WTC11 (cell line): Measurements from ENCODE around the gene LAMP5.

Experiments used
- ATF2 ChIP-seq: sonication (generic); formaldehyde crosslinking; IDR thresholded peaks from 2 replicates; pipeline ENCODE4 v1.8.1; 2022; ENCODE audit warnings: low read depth, missing genetic modification reagents, borderline replicate concordance
- ATF3 ChIP-seq: sonication (generic); formaldehyde crosslinking; conservative IDR thresholded peaks from 2 replicates; pipeline ENCODE4 v1.8.1; 2022; ENCODE audit warnings: mild to moderate bottlenecking, missing genetic modification reagents
- CTCF ChIP-seq: fragments of 200-600 bp; IDR thresholded peaks from 2 replicates; pipeline ENCODE4 v1.8.0; 2022; ENCODE audit warnings: antibody characterized with exemption
- MLX ChIP-seq: sonication (generic); formaldehyde crosslinking; IDR thresholded peaks from 2 replicates; pipeline ENCODE4 v1.8.1; 2023; ENCODE audit warnings: mild to moderate bottlenecking, missing genetic modification reagents, moderate library complexity
- NR3C1 ChIP-seq: sonication (generic); formaldehyde crosslinking; conservative IDR thresholded peaks from 2 replicates; pipeline ENCODE4 v1.8.1; 2023; ENCODE audit warnings: low read depth, mild to moderate bottlenecking, missing genetic modification reagents
- PRDM15 ChIP-seq: sonication (generic); formaldehyde crosslinking; IDR thresholded peaks from 2 replicates; pipeline ENCODE4 v1.8.0; 2022; ENCODE audit warnings: missing genetic modification reagents
- TEAD4 ChIP-seq: sonication (generic); formaldehyde crosslinking; IDR thresholded peaks from 2 replicates; pipeline ENCODE4 v1.8.0; 2022; ENCODE audit warnings: mild to moderate bottlenecking, missing genetic modification reagents
- USF1 ChIP-seq: sonication (generic); formaldehyde crosslinking; IDR thresholded peaks from 2 replicates; pipeline ENCODE4 v1.8.0; 2022; ENCODE audit warnings: mild to moderate bottlenecking, missing genetic modification reagents
- ZBTB43 ChIP-seq: sonication (generic); formaldehyde crosslinking; IDR thresholded peaks from 2 replicates; pipeline ENCODE4 v1.8.1; 2023; ENCODE audit warnings: mild to moderate bottlenecking, missing genetic modification reagents
- ZNF423 ChIP-seq: fragments of 250-450 bp; sonication (Bioruptor Pico); IDR thresholded peaks from 2 replicates; pipeline ENCODE4 v2.1.2; 2022; ENCODE audit warnings: mild to moderate bottlenecking, moderate library complexity

- TF ChIP-seq NR3C1 (CRISPR knock-in tag) (no peak), CTCF (no peak), PRDM15 (CRISPR knock-in tag) (no peak), TEAD4 (no peak), USF1 (CRISPR knock-in tag) (no peak), ZBTB43 (CRISPR knock-in tag) (no peak), ATF2 (CRISPR knock-in tag) (no peak), MLX (CRISPR knock-in tag) (no peak), ZNF423 (CRISPR knock-in tag) (no peak), ATF3 (CRISPR knock-in tag) (no peak)
These were observed 7.4 kb upstream of the LAMP5 start for GRCh38 chr20:9506964-9507369.
